ENCODE measurements around the gene SNED1. TPM values are rescaled to one million over a fixed set of nuclear protein-coding genes. Genes with fewer than 3 reads are reported as not detected.
A peak's percentile ranks its signal among the peaks of the same experiment; 100 is the strongest.

SNED1 gene
- total and polyA plus RNA-seq, 9 of the 15 experiments (the other 6 are each of a cell fraction or from before 2014, with no cell fraction given) = 0.03 to 0.07 (median 0.05) TPM; not detected in 5

GRCh38 chr2:241049739-241050623 is 51.6 kb downstream of the SNED1 start (continued):
- TF ChIP-seq ELK1 (CRISPR knock-in tag; IDR thresholded peaks at IDR 0.05) (no peak), ZNF764 (CRISPR knock-in tag; IDR thresholded peaks at IDR 0.05; ENCODE audit: low read depth) (no peak), ARHGAP35 (IDR thresholded peaks at IDR 0.05; ENCODE audit: partially characterized antibody) (no peak), TCFL5 (CRISPR knock-in tag; conservative IDR thresholded peaks at IDR 0.05) (no peak), BRF1 (IDR thresholded peaks at IDR 0.05; ENCODE audit: borderline replicate concordance, extremely low read depth, insufficient read length) (no peak), SRSF9 (IDR thresholded peaks at IDR 0.05; ENCODE audit: borderline replicate concordance, low read depth, low read length) (no peak), DACH1 (IDR thresholded peaks at IDR 0.05; ENCODE audit: partially characterized antibody) (no peak), RBM14 (IDR thresholded peaks at IDR 0.05; ENCODE audit: borderline replicate concordance, insufficient read depth, low read depth, low read length) (no peak), ESRRA (IDR thresholded peaks at IDR 0.05; ENCODE audit: borderline replicate concordance, low read depth) (no peak), SAFB2 (IDR thresholded peaks at IDR 0.05; ENCODE audit: borderline replicate concordance, low read depth, low read length, severe bottlenecking) (no peak), TFAP4 (CRISPR knock-in tag; IDR thresholded peaks at IDR 0.05; ENCODE audit: borderline replicate concordance) (peak; percentile 26; the same call in 1 of the 2 replicates), MIER1 (IDR thresholded peaks at IDR 0.05; ENCODE audit: low read depth) (peak; percentile 93), SMAD1 (IDR thresholded peaks at IDR 0.05; ENCODE audit: low read depth, low read length, partially characterized antibody) (no peak), SREBF2 (CRISPR knock-in tag; IDR thresholded peaks at IDR 0.05) (no peak), FOXJ2 (tag; IDR thresholded peaks at IDR 0.05) (no peak), ZNF121 (CRISPR knock-in tag; conservative IDR thresholded peaks at IDR 0.05) (no peak), MAFG (tag; conservative IDR thresholded peaks at IDR 0.05) (peak; percentile 60), ZSCAN29 (IDR thresholded peaks at IDR 0.05) (no peak), NR2C1 (IDR thresholded peaks at IDR 0.05) (no peak), NR2C1 (tag; IDR thresholded peaks at IDR 0.05) (no peak), MEIS2 (IDR thresholded peaks at IDR 0.05; ENCODE audit: partially characterized antibody) (no peak), CEBPB (tag; IDR thresholded peaks at IDR 0.05) (no peak), NFE2L1 (tag; IDR thresholded peaks at IDR 0.05; ENCODE audit: borderline replicate concordance, low read depth) (no peak)
